GM10847 (cell line): Measurements from ENCODE around the gene SRM.

Source experiments
- POLR2A ChIP-seq: IDR thresholded peaks from 2 replicates; pipeline ENCODE4 v1.6.1; 2011; ENCODE audit not compliant: insufficient read length; ENCODE audit errors: extremely low read depth

Gene SRM

DNA sequence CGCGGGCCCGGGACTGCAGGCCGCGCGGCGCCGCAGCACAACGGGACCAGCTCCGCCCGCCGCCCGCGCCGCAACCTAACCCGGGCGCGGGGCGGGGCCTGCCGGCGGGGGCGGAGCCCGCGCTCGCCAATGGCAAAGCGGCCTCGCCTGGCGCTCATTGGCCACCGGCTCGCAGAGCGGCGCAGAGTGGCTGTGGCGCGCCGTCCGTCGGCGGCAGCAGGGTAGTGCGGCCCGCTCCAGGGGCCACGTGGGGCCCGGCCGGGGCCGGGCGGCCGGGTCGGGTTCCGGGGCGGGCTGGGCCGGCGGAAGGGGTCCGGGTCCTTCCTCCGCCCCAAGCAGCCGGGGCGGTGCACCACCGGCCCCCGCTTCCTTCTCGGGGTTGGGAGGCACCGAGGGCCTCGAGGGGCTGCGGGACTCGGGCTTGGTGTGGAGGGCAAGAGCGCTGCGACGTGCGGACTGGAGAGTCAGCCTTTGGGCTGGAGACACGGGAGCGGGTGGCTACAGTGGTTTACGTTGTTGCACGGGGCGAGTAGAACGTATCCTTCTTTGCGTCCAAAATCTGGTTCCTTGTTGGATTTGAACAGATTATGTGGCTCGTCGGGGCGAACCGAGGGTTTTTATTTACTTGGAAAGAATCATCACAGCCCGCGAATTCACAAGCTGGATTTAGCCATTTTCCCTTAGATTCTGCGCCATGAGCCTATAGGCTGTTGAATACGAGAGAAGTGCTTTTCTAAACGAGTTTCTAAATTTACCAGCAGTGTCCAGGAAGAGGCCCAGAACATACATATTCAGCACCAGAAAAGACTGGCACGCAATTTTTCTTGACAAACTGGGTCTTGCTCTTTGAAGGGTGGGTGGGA is at the start of gene SRM:
TSS of gene SRM (minus strand) at position 51 of the 863 bp plus-strand sequence. CDS start 75 bp downstream, outside the sequence.
- no peak for TF ChIP-seq POLR2A

DNA sequence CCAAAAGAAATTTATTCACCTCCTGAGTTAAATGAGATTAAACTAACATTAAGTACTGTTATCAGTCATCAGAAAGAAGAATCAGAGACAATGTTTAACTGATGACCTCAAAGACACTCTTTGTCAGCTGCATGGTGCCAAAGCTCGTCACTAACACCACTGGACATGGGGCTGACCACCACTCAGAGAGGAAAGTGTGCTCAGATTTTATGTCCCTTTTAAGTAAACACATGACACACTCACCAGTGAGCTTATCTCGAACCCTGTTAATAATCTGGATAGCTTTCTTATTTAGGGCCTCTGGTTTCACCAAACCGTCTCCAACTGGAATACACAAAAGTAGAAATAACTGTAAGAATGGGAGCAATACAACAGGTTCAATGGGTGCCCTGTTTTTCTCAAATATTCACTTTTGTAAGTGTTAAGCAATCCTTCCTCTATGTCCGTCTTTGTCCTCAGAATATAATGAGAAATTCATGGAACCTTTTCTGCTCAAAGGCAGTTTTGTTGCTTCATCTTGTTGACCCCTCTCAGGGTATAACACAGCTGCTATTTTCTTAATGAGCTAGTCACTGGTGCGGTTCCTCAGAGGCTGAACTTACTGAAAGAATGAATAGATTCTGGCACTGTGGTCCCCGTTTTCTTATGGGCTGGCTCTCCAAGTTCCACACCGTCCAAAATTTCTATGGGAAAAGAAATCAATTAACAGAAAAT is 49.4 kb upstream of the SRM start:
- no peak for TF ChIP-seq POLR2A

DNA sequence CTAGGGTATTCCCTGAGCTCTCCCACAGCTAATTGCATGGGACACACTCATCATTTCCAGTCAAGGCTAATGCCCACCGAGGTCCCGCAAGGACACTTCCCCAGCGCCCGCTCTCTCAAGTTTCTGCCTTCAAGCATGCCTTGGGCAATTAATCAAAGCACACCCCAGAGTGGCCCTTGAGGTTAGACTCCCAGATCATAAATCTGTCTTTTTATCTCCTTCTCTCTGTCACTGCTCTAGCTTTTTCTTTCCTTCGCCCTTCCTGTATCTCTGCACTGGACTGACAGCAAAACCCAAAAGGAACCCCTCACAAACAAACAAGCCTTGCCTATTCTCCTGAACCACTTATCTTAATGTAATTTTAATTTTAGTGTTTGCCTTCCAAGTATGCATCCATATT is 47.8 kb upstream of the SRM start:
- TF ChIP-seq POLR2A = no peak

DNA sequence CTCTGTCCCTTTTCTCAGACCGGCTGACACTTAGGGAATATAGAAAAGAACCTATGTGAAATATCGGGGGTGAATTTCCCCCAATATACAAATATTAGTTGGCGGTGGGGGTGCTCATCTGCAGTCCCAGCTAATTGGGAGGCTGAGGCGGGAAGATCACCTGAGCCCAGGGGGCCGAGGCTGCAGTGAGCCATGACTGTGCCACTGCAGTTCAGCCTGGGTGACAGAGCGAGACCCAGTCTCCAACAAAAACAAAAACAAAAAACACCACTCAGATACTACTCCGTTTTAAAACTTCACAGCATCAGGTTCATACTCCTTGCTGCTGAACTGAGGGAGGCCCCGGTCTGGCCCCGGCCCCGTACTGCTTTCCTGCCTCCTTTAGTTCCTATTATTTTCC is 45.8 kb upstream of the SRM start:
- no peak for TF ChIP-seq POLR2A

DNA sequence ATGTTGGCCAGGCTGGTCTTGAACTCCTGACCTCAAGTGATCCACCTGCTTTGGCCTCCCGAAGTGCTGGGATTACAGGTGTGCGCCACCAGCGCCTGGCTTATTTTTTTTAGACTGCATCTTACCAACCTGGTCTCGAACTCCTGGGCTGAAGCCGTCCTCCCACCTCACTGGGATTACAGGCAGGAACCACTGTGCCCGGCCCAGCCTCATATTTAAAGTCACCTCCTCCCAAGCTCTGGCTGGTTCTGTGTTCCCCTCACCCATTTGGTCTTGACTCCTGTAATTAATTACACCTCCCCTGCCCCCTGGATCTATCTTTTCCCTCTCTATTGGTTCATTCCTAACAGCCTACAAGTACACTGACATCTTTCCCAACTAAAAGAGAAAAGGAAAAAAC is 41.5 kb upstream of the SRM start:
- TF ChIP-seq POLR2A = no peak

DNA sequence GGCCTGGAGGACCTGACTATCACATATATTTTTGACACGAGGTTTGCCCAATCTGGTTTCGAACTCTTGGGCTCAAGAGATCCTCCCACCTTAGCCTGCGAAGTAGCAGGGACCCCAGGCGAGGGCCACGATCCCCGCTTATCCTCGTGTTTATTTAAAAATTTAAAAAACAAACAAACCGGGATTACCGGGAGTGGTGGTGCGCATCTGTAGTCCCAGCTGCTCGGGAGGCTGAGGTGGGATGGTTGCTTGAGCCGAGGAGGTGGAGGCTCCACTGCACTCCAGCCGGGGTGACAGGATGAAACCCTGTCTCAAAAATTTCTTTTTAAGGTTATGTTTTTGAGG is 40.3 kb upstream of the SRM start:
- TF ChIP-seq POLR2A = no peak

DNA sequence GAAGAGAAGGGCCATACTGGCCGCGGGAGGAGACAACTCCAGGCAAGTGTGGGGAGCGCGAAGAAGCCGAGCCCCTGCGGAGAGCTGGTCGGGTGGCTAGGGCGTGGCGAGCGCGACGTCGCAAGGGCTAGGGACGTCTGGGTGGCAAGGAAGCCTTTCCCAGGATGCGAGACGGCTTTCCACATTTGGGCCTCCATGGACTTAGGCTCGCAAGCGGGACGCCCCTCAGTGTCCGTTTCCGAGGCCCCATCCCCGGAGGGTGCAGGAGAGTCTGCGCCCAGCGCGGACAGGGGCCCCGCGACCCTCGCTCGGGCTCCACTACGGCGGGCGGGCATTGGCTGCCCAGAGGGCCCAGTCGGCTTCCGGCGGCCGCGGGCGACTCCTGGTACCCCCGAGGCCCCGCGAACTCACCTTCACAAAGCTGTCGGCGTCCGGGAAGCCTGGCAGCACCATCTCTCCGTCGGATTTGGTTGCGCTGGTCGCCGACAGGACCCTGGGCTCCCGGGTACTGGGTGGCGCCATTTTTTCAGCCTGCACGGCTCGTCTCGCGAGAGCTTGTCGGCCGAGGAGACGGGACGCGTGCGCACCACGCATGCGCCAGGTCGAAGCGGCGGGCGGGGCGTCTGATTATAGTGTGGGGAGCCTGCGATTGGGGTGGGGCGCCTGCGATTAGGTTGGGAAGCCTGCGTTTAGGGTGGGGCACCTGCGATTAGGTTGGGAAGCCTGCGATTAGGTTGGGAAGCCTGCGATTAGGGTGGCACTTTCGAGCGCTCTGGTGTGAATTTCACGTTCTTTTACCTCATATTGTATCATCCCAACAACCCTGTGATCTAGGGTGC is 39.7 kb upstream of the SRM start, which contains the start of gene EXOSC10:
TSS of gene EXOSC10 (minus strand) at position 560 of the 839 bp plus-strand sequence. CDS start at position 522, 38 bp downstream.
- peak; percentile 70 for TF ChIP-seq POLR2A

DNA sequence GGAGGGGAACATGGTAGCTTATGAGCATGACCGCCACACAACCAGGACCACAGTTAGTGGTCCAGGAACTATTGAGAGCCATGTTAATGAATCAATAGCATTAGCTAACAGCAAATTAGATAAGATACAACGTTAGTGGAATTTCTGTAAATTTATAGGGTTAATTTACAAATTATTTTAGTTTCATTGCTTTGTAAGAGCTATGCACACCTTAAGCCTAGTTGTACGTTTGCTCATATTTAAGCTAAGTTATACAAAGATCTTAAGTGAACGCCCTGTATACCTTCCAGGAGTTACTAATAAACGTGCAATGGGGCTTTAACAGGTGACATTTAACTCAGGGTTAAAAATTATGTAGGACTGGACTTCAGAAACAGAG is 39.1 kb upstream of the SRM start:
- no peak for TF ChIP-seq POLR2A

DNA sequence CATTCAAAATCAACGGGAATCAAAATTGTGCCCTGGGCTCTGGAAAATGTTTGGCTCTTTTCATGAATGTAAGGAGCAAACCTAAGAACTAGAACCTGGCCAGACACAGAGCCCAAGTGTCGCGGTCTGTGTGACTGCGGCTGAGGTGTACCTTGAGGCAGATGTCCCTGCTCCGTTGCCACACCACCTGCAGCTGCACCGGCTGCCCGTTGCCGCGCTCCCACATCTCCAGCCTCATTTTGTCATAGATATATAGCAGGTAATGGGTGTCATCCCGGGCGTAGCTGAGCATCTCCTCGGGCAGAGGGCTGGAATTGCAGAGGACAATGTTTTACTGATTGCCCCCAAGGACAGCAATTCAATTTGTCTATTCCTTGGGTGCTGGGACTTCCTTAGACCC is 21.1 kb upstream of the SRM start:
- TF ChIP-seq POLR2A = no peak

DNA sequence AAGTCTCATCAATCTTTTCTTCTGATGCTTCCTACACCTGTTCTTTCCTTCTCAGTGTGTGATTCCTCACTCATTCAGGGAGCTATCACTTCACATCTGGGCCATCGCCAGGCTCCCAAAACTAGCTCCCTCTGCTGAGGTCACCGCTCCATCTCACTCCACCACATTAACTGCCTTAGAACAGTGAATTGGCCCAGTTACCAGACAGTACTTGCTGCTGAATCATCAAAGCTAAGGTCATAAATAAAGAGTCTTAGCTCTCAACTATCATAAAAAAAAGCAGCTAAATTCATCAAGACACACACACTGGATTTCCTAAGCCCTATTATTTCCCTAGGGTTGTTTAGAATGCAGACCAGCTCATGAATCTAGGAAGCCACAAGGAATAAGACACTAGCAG is 18.8 kb upstream of the SRM start:
- no peak for TF ChIP-seq POLR2A

DNA sequence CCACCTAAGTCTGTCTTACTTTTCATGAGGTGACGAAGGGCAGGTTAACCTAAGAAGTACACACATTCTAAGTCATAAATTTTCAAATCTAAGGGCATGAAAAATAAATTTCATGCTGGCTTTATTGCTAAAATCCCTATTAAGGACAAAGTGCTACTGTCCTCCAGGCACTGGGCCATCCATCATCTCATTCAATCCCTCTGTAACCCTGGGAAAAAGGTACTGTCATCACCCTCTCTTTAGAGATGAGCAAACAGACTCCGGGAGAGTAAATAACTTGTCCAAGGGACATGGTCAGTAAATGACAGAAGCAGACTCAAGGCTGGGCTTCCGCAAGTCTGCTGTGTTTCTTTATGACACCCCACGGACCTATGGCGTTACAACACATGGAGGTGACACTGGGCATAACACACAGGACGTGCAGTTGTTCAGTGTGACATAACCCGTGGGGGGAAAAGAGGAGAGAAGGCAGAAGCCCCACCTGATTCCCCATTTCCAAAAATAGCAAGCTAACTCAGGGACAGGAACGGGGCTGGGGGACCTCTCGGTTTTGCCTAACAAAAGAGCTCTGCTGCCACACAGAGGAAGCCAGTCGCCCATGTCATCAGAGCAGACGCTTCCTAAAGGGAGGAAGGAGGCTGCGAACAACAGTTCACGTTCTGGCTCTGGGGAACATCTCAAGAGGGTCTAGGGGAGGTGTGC is 12.5 kb upstream of the SRM start:
- no peak for TF ChIP-seq POLR2A

DNA sequence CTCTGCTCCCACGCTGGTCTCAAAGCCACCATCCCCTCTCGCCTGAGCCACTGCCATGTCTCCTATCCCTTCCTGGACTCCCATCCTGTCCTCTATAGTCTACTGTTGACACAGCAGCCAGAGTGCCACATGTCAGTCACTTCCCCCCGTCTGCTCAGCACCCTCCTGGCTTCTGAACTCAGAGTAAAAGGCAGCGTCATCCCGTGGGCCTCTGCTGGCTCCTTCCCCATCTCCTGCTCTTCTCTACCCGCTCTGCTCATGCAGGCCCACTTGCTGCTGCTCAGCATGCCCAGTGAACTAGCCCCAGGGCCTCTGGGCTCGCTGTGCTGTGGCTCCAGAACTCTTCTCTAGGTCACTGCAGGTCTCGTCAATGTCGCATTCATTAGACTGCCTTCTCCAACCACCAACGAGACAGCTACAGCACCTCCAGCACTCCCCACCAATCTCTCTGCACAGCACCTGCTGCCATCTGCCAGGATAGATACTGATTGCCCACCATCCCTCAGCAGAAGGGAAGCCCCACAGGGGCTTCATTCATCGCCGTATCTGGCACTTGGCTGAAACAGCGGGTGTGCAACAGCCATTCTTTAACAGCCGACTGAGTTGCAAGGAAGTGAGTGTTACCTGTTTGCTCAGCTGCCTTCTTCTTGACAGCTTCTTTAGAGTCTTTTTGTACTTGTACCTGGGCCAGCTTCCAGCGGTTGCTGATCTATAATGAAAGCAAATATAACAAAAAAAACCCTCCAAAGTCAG is 11.8 kb upstream of the SRM start:
- TF ChIP-seq POLR2A = no peak

DNA sequence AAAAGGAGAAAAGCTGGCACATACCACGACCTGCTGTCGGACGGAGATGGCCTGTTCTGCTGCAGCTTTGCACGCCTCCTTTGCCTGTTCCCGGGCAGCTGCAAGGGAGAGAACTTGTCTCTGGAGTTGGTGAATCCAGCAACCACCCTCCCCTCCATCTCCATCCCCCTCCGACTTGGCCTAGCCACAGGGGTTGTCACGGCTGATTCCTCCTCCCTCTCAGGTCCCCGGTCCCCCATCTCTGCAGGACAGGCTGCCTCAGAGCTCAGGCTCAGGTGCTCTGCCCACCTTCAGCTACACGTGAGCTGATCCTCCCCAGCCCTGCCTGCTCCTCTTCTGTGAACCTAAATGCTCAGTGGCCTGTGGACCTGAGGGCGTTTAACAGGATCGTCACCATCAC is 11.1 kb upstream of the SRM start:
- no peak for TF ChIP-seq POLR2A
